Motor neuron (in vitro differentiated cells): ENCODE measurements around the gene CNTN5. TPM values are rescaled to one million over a fixed set of nuclear protein-coding genes. Genes with fewer than 3 reads are reported as not detected.

ENCODE experiments used
- ATAC-seq, 8 experiments: fragments of 200-7000 bp; cut with Tn5 transposase; replicated peaks in 6 of 8; 2 replicates each; pipeline ENCODE4 v1.8.0; 2021; ENCODE audit warnings: mild to moderate bottlenecking in 8 of 8, moderate library complexity in 8 of 8
- H3K27ac ChIP-seq, 2 donors: fragments of 250-450 bp; sonication (Bioruptor Pico); 2 replicates each; pipeline ENCODE4 v1.9.0; 2021; ENCODE audit warnings: antibody characterized with exemption in 2 of 2, mild to moderate bottlenecking in 2 of 2, moderate library complexity in 1 of 2
- H3K4me1 ChIP-seq, 2 donors: fragments of 250-450 bp; sonication (Bioruptor Pico); replicated peaks in 1 of 2; 2 replicates each; pipeline ENCODE4 v1.6.1; 2021; ENCODE audit warnings: antibody characterized with exemption in 2 of 2, mild to moderate bottlenecking in 2 of 2, moderate library complexity in 1 of 2
- H3K4me3 ChIP-seq, 5 donors: fragments of 250-450 bp; sonication (Bioruptor Pico); 2 replicates each; pipeline ENCODE4 v1.9.0; 2021; ENCODE audit warnings: antibody characterized with exemption in 5 of 5, mild to moderate bottlenecking in 5 of 5, moderate library complexity in 4 of 5
- WGBS, 10 experiments: fragments of 450-650 bp; shearing (Covaris generic); methylation state at CpG; one replicate each; pipeline ENCODE4 v1.0.0; 2022; 5-methylcytosine and 5-hydroxymethylcytosine counted together
- in situ Hi-C, 9 experiments: fragments of 400-800 bp; cut with MboI; loops; one replicate each; pipeline ENCODE4 v1.15.0; 2021; ENCODE audit warnings: low sequenced_read_pairs in 9 of 9, low pct_unique_long_range_greater_than_20kb in 2 of 9; ENCODE audit not compliant: unreplicated experiment in 9 of 9
- total RNA-seq, 8 experiments: library from RNA; unstranded; fragments of 300-600 nt; gene quantifications; 2 replicates each; pipeline versions ENCODE4 v1.2.3 to v1.2.4, GENCODE V29; 2022

The CNTN5 gene
- total RNA-seq, 8 experiments from 2014 or later, result 3.1 to 22.7 (median 14.1) TPM; not detected in 2

DNA sequence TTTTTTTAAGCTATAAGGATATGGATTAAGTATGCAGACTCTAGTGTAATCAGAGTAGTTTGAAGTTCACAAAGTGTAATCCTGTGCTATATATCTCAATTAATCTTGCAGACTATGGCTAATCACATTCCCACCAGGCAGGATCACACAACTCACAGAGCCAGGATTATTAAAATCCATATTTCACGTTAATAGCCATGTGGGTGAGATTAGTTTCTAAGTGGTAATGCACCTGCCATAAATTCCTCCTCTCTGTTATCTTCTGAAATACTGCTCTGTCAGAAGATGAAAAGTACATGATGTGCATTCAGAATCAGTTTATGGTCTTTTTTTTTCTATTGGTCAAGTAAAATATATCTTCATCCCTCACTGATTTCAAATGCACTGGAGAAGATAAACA is 686.1 kb downstream of the CNTN5 start:
- H3K27ac ChIP-seq, result no peak overlapping the region
- 0 to 80% (median 56%) methylated on average over 1 of the region's 1 CpG; no CpG with 5 or more reads in 4 of the 10 experiments for WGBS, 10 experiments
- no peak overlapping the region for H3K4me3 ChIP-seq
- peaks cover 0 to 13% of the 10 kb centered on the region in 2 donors for H3K4me1 ChIP-seq
- in situ Hi-C loops, result no loop called here
- peak in 5 of 8 experiments; percentile 57 to 83 (median 79) for ATAC-seq

DNA sequence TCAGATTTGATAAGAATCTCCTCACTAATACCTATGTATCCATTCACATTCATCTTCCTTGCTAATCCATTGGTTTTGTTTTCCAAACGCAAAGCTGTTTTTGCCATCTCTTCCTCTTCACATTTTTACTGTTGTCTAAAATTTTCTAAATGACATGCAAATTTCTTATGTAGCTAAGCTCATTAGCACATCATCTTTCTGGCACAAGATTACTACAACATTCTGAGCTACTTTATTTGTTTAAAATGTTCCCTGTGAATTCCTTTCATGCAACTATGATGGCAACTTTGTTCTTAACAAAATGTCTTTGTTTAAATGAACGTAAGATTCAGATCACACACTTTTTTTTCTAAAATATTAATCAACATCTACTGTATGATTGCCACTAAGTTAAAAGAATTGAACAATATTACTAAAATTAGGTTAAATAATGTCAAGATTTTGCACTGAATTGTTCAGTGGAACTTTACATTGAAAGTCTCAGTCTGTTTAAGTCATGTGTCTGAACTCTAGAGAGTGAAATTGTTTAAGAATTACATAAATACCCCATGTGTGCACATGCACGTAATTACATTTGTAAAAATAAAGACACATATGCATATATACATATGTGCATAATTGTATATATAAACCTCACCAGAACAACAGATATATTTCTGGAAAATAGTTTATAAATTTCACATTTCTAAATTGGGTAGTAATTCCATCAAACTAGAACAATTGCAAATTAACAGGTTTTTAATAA is 688.4 kb downstream of the CNTN5 start:
- in situ Hi-C loops, result no loop called here
- ATAC-seq, result peak in 1 of 8 experiments; percentile 92
- WGBS, 10 experiments, result 0 to 90% (median 76%) methylated on average over 1 to 3 of the region's 3 CpGs
- H3K4me3 ChIP-seq, result no peak overlapping the region
- peaks cover 0 to 13% of the 10 kb centered on the region in 2 donors for H3K4me1 ChIP-seq
- no peak overlapping the region for H3K27ac ChIP-seq

DNA sequence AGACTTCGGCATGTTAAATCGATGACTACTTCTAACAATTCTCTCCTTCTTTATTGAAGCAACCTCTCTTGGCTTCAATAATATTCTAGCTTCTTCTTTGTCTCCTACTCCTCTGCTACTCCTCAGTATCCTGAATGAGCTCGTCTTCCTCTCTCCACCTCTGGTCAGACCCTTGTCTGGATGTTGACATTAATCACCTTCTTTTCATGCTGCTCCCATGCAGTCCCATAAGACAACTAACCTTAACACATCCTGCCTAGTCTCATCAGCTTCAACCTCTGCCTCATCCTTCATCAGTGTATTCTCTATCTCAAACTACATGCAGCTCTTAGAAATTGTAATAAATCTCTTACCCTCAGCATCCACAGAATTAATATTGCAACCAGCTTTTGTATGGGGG is 695.6 kb downstream of the CNTN5 start:
- in situ Hi-C loops, result no loop called here
- Histone ChIP-seq H3K4me3 (no peak overlapping the region), H3K4me1 (no peaks in the 10 kb centered on the region), H3K27ac (no peak overlapping the region)
- ATAC-seq, result peak in 3 of 8 experiments; percentile 17 to 56 (median 53)
- WGBS, 10 experiments, result 3 to 92% (median 62%) methylated on average over 2 to 3 of the region's 3 CpGs; no CpG with 5 or more reads in 1 of the 10 experiments

DNA sequence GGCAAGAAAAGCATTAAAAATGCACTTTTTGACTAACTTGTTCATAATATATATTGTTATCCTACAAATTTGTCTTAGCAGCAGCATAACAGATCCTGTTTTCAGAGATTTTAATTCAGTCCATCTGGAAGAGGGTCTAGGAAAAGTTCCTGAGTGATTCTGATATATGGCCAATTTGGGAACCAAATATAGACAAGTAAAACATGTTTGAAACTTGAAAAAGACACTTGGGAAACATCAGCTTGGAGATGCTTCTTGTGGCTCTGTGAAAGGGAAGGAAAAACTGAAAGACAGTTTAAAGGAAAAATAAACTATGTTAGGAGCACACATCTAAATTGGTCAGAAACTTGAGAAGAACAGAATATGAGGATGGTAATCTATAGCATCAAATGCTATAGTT is 697.5 kb downstream of the CNTN5 start:
- in situ Hi-C loops, result no loop called here
- no peak for ATAC-seq

DNA sequence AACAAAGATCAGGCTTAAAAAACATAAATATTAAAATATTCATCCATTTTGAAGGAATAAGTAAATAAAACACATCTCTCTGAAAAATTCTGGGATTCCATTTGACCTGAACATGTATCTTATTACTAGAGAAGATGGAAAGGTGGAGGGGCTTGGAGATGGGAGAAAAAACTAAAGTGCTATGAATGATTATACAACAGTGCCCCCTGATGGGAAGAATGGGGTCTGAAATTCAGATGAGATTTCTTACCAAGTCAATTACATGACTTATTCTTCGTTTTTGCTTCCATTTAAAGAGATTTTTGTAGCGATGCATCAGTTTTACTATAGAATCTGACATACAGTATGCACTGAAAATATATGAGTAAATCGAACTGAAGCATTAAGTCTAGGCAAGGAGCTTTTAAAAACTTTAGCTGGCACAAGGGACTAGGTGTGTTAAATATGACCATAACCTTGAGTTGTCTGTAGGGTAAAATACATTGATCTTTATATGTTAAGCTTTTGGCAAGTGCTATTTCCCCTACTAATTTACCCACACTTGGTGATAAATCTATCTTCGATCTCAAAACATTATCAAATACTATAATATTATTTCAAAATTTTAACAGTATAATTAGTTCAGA is 718.8 kb downstream of the CNTN5 start:
- WGBS, 10 experiments, result 0 to 25% (median 4%) methylated on average over 3 to 4 of the region's 4 CpGs; no CpG with 5 or more reads in 2 of the 10 experiments

More for the DNA sequence above, 697.5 kb downstream of the CNTN5 start:
- H3K27ac ChIP-seq, result no peak overlapping the region
- H3K4me3 ChIP-seq, result no peak overlapping the region
- no peaks in the 10 kb centered on the region for H3K4me1 ChIP-seq

DNA sequence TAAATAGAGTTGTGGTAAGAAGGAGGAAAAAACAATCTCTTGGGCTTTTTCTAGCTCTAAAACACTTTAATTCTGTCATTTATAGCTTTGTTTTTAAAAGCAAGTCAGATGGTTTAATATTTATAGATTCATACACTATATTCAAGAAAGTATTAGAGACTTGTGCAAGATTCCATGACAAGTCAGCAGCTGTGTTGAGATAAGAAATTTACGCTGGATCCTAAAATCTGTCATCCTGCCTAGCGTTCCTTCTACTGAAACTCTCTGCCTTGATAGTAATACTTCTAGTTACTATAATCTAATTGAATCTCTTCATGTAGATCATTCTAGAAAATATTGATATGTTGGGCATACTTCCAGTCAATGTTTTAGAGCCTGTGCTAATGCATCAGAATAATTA is 721.8 kb downstream of the CNTN5 start:
- Histone ChIP-seq H3K27ac (no peak overlapping the region), H3K4me3 (no peak overlapping the region), H3K4me1 (peaks cover 0 to 7% of the 10 kb centered on the region in 2 donors)
- WGBS, 10 experiments, result 21 to 100% (median 82%) methylated on average over 1 to 2 of the region's 2 CpGs; no CpG with 5 or more reads in 2 of the 10 experiments
- in situ Hi-C loops, result no loop called here
- no peak for ATAC-seq

More for the DNA sequence above, 718.8 kb downstream of the CNTN5 start:
- Histone ChIP-seq H3K4me1 (peaks cover 0 to 7% of the 10 kb centered on the region in 2 donors), H3K27ac (no peak overlapping the region), H3K4me3 (no peak overlapping the region)
- peak in 2 of 8 experiments; percentile 47 to 62 for ATAC-seq
- in situ Hi-C loops, result no loop called here

DNA sequence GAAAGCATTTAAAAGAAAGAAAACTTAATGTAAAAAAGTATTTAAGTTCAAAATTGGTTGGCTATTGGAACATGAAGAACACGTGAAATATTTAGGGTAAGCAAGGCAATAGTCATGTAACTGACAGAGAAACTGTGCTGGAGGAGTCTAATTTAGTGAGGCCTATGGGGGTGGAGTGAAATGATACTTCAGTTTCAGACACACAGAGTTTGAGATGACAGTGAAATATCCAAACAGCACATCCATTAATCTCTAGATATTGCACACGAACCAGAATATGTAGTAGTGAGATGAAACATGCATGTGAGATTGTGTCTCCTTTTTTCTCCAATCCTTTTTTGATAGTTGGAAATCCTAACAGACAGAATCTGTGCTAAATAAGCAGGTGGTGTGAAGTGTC is 739.0 kb downstream of the CNTN5 start:
- H3K4me3 ChIP-seq, result no peak overlapping the region
- 0 to 83% (median 57%) methylated on average over 1 to 2 of the region's 2 CpGs; no CpG with 5 or more reads in 1 of the 10 experiments for WGBS, 10 experiments
- no peaks in the 10 kb centered on the region for H3K4me1 ChIP-seq
- peak in 2 of 8 experiments; percentile 60 to 70 for ATAC-seq
- in situ Hi-C loops, result no loop called here
- H3K27ac ChIP-seq, result no peak overlapping the region

DNA sequence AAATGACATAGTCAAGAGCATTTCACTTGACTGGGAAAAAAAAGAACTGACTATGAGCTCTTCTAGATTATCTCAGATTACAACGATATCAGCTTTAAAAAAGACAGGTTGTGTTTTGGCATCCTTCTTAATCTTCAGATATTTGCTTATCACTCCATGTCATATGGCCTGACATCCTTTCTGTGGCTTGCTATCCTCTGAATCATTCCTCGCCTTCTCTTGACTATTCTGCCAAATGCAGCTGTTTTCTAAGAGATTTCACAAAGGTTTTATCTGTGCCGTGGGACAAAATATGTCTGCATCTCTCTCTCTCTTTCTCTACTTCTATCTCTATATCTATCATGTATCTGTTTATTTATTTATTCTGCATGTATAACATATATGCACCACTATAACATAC is 746.1 kb downstream of the CNTN5 start:
- WGBS, 10 experiments, result 0 to 96% (median 80%) methylated on average over 2 to 3 of the region's 3 CpGs
- H3K4me1 ChIP-seq, result no peaks in the 10 kb centered on the region
- no peak overlapping the region for H3K4me3 ChIP-seq
- no peak overlapping the region for H3K27ac ChIP-seq
- no peak for ATAC-seq
- in situ Hi-C loops, result no loop called here

DNA sequence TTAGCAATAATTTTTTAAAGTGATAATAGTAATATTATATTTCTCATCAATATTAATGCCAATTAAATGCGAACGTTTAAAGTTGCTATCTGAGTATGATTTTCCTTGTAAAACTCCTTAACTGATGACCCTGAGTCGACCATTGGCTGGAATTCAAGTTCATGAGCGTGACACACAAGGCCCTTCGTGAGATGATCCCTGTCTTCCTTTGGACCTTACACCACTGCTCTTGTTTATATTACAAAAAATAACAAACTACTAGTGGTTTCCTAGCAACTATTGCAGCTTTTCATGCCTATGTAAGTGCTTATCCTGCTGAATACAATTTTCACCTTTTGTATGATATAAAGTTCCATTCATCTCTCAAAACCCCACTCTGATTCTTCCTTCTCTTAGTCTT is 752.9 kb downstream of the CNTN5 start:
- in situ Hi-C loops, result no loop called here
- Histone ChIP-seq H3K27ac (no peak overlapping the region), H3K4me3 (no peak overlapping the region), H3K4me1 (no peaks in the 10 kb centered on the region)
- WGBS, 10 experiments, result 23 to 89% (median 44%) methylated on average over 2 to 5 of the region's 5 CpGs; no CpG with 5 or more reads in 2 of the 10 experiments
- no peak for ATAC-seq

DNA sequence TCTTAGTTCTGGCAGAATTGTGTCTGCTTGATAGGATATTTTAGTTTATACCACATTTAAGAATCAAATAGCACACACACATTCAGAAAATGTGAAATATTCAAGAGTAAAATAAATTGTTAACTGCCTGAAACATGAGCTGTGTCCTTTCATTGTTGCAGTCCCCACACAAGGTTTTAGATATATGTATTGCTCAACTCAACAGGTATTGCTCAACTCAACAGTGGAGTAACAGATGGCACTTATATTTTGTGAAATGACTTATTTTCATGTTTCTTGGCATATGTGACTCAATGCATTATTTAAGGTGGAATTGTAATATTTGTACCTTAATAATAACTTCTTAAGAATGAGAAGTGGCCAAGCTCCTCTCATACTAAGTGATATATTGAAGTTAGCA is 760.3 kb downstream of the CNTN5 start:
- Histone ChIP-seq H3K27ac (no peak overlapping the region), H3K4me1 (no peaks in the 10 kb centered on the region), H3K4me3 (no peak overlapping the region)
- ATAC-seq, result no peak
- in situ Hi-C loops, result no loop called here

DNA sequence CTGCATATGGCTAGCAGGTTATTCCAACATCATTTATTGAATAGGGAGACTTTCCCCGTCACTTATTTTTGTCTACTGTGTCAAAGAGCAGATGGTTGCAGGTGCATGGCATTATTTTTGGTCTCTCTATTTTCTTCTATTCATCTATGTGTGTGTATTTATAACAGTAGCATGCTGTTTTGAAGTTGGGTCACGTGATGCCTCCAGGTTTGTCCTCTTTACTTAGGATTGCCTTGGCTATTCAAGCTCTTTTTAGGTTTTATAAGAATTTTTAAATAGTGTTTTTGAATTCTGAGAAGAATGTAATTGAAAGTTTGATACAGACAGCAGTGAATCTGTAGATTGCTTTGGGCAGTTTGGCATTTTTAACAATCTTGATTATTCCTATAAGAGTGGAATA is 770.6 kb downstream of the CNTN5 start:
- 0 to 90% (median 29%) methylated on average over 1 to 2 of the region's 2 CpGs; no CpG with 5 or more reads in 1 of the 10 experiments for WGBS, 10 experiments
- no peak for ATAC-seq
- H3K4me1 ChIP-seq, result no peaks in the 10 kb centered on the region
- in situ Hi-C loops, result no loop called here
- no peak overlapping the region for H3K27ac ChIP-seq
- no peak overlapping the region for H3K4me3 ChIP-seq

DNA sequence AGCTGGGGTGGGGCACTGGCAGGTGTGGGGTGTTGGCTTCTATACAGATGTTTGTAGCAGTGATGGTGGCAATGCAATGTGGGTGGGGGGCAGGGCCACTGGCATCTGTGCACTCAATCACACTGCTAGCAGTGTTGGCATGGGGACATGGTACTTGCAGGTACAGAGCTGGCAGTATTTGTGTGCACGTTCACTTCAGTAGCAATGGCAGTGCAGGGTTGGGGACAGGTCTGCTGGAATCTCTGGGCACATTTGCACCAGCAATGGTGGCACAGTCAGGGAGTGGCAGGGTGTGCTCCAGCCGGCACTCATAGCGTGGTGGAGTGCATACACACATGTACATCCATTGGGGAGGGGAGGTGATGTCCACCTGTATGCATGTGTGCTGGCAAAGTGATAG is 775.2 kb downstream of the CNTN5 start:
- Histone ChIP-seq H3K4me1 (no peaks in the 10 kb centered on the region), H3K4me3 (no peak overlapping the region), H3K27ac (no peak overlapping the region)
- ATAC-seq, result no peak
- 0 to 100% (median 12%) methylated on average over 1 to 3 of the region's 3 CpGs; no CpG with 5 or more reads in 7 of the 10 experiments for WGBS, 10 experiments
- in situ Hi-C loops, result no loop called here

DNA sequence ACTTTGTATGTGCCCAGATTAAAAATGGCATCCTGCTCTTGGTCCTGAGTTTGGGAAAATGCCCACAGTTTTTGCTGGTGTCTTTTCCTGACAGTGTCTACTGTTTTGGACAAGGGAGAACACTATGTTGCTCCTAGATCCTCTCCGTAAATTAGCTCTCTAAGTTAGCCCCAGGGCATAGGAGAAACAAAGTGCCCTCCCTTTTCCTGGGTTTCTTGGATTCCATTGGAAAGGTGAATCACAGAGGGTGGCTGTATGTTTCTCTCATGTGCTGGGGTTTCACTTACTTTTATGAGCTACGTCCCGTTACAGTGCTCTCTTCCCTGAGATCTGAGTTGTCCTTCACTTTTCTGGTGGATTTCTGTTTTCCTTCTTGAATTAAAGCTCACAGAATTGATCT is 782.8 kb downstream of the CNTN5 start:
- H3K27ac ChIP-seq, result no peak overlapping the region
- WGBS, 10 experiments, result 13 to 100% (median 94%) methylated on average over 2 to 3 of the region's 3 CpGs; no CpG with 5 or more reads in 1 of the 10 experiments
- H3K4me3 ChIP-seq, result no peak overlapping the region
- no peak for ATAC-seq
- in situ Hi-C loops, result no loop called here
- H3K4me1 ChIP-seq, result no peaks in the 10 kb centered on the region
